ENCODE results near the gene SULT4A1. TPM values are rescaled to one million over a fixed set of nuclear protein-coding genes. Genes with fewer than 3 reads are reported as not detected.

The SULT4A1 gene
- total and polyA plus RNA-seq, 10 donors, result 0.35 to 5.1 (median 1.7) TPM

DNA sequence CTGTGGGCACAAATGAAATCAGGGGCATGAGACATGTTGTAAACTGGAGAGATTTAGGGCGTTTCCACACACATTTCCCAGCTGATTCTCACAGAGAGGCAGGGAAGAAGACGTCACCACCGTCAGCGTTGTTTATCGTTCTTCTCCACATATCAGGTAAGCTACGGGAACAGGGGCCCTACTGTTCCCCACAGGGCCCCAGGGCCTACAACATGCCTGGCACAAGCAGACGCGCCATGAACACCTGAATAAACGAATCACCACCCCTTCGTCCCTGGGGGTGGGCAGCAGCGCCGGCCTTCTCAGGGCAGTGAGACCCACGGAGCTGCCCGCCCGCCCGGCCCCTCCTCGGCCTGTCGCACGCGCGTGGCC is 50.5 kb downstream of the SULT4A1 start:
- TF ChIP-seq, protein P1, sequence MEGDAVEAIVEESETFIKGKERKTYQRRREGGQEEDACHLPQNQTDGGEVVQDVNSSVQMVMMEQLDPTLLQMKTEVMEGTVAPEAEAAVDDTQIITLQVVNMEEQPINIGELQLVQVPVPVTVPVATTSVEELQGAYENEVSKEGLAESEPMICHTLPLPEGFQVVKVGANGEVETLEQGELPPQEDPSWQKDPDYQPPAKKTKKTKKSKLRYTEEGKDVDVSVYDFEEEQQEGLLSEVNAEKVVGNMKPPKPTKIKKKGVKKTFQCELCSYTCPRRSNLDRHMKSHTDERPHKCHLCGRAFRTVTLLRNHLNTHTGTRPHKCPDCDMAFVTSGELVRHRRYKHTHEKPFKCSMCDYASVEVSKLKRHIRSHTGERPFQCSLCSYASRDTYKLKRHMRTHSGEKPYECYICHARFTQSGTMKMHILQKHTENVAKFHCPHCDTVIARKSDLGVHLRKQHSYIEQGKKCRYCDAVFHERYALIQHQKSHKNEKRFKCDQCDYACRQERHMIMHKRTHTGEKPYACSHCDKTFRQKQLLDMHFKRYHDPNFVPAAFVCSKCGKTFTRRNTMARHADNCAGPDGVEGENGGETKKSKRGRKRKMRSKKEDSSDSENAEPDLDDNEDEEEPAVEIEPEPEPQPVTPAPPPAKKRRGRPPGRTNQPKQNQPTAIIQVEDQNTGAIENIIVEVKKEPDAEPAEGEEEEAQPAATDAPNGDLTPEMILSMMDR (IDR thresholded peaks at IDR 0.05 in 8 of 11, conservative IDR thresholded peaks at IDR 0.05 in 3 of 11), result no peak
- TF ChIP-seq POLR2AphosphoS5 (IDR thresholded peaks at IDR 0.05) (no peak), POLR2A (IDR thresholded peaks at IDR 0.05) (no peak)
- Histone ChIP-seq H3K9me3 (no peaks in the 10 kb centered on the region), H3K36me3 (peaks cover 0 to 5% (median 0%) of the 10 kb centered on the region in 6 donors), H3K4me1 (peaks cover 5 to 25% (median 17%) of the 10 kb centered on the region in 6 donors), H3K27ac (peak overlapping the region; percentile 69 to 89 (median 82)), H3K27me3 (replicated peaks in 1 of 7) (no peaks in the 10 kb centered on the region), H3K4me3 (peak overlapping the region; percentile 74 to 99 (median 92))
- DNase-seq, result no peak
- 0 to 1% (median 0%) methylated on average over 9 to 21 of the region's 21 CpGs for WGBS, 5 donors
- intact Hi-C loops (cut with DNase I; ENCODE audit: low total_unique reads), result no loop called here

DNA sequence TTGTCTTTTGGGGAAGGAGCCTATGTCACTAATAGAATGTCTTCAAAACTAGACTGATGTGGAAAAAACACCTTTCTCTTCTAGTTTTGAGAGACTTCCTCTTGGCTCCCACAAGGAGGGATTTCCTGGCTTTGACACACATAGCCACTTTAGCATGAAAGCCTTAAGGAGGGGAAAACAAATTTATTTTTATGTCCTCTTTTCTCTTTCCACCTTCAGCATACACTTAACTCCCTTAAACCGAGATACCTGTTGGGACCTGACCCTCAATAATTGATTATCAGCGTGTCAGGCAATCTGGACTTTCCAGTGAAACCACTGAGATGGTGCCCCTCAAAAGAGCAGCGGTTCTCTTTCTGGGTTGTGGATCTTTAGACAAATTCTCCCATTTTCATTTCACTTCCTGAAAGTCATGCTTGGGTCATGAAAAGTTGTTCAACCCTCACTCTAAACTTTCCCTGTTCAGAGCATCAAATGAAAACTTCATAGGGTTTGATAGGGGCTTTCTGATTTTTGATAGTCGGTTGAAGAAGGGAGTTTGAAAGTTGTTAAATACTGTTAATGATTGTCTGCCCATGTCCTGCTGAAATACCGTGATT is 59.3 kb downstream of the SULT4A1 start:
- H3K36me3 ChIP-seq, result no peaks in the 10 kb centered on the region
- intact Hi-C loops (cut with DNase I; ENCODE audit: low total_unique reads), result no loop called here

DNA sequence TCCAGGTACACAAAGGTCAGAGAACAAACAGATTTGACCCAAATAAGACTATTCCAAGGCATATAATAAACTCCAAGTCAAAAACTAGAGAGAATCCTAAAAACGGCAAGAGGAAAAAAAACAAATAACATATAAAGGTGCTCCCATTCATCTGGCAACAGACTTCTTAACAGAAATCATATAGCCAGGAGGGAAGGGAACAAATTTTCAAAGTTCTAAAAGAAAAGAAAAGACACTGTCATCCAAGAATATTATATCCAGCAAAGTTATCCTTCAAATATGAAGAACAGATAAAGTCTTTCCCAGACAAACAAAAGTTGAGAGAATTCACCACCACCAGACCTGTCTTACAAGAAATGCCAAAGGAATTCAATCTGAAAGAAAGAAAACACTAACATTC is 61.3 kb downstream of the SULT4A1 start:
- Histone ChIP-seq H3K9me3 (peaks cover 4 to 28% (median 25%) of the 10 kb centered on the region in 8 donors), H3K4me1 (no peaks in the 10 kb centered on the region), H3K36me3 (no peaks in the 10 kb centered on the region), H3K4me3 (no peak overlapping the region), H3K27ac (no peak overlapping the region), H3K27me3 (replicated peaks in 1 of 7) (peaks cover 0 to 7% (median 0%) of the 10 kb centered on the region in 7 donors)
- TF ChIP-seq, protein P1 (IDR thresholded peaks at IDR 0.05 in 8 of 11, conservative IDR thresholded peaks at IDR 0.05 in 3 of 11), result no peak
- no peak for TF ChIP-seq POLR2A (IDR thresholded peaks at IDR 0.05)
- no peak for TF ChIP-seq POLR2AphosphoS5 (IDR thresholded peaks at IDR 0.05)
- 87 to 100% (median 93%) methylated on average over 1 of the region's 1 CpG for WGBS, 5 donors
- no peak for DNase-seq
- intact Hi-C loops (cut with DNase I; ENCODE audit: low total_unique reads), result no loop called here

More for the DNA sequence above, 59.3 kb downstream of the SULT4A1 start:
- WGBS, 5 donors, result 62 to 77% (median 69%) methylated on average over 5 of the region's 5 CpGs
- Histone ChIP-seq H3K27me3 (replicated peaks in 1 of 7) (peaks cover 0 to 7% (median 0%) of the 10 kb centered on the region in 7 donors), H3K9me3 (peaks cover 4 to 28% (median 25%) of the 10 kb centered on the region in 8 donors), H3K27ac (no peak overlapping the region), H3K4me3 (no peak overlapping the region), H3K4me1 (no peaks in the 10 kb centered on the region)
- TF ChIP-seq, protein P1 (IDR thresholded peaks at IDR 0.05 in 8 of 11, conservative IDR thresholded peaks at IDR 0.05 in 3 of 11), result no peak
- TF ChIP-seq POLR2AphosphoS5 (IDR thresholded peaks at IDR 0.05), result no peak
- no peak for TF ChIP-seq POLR2A (IDR thresholded peaks at IDR 0.05)
- no peak for DNase-seq

DNA sequence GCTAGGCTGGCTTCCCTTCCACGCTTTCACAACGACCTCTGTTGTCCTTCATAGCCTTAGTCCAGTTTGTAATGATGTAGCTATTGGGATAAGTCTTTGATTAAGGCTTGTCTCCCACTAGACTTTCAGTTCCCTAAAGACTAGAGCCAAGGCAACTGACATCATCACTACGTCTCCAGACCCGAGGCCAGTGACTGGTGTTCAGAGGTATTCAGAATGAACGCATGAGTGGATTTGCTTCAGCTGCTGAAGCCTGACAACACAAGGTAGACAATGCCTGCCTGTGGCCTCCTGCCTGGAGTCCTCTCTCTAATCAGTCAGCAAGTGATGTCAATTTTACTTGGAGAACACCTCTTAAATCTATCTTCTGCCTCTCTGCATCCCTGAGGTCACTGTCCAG is 63.8 kb downstream of the SULT4A1 start:
- Histone ChIP-seq H3K36me3 (no peaks in the 10 kb centered on the region), H3K4me3 (no peak overlapping the region), H3K4me1 (no peaks in the 10 kb centered on the region), H3K27ac (no peak overlapping the region), H3K9me3 (peaks cover 4 to 28% (median 25%) of the 10 kb centered on the region in 8 donors), H3K27me3 (replicated peaks in 1 of 7) (peaks cover 0 to 7% (median 0%) of the 10 kb centered on the region in 7 donors)
- TF ChIP-seq, protein P1 (IDR thresholded peaks at IDR 0.05 in 8 of 11, conservative IDR thresholded peaks at IDR 0.05 in 3 of 11), result no peak
- TF ChIP-seq POLR2AphosphoS5 (IDR thresholded peaks at IDR 0.05) (no peak), POLR2A (IDR thresholded peaks at IDR 0.05) (no peak)
- DNase-seq, result no peak
- whole genome bisulfite sequencing, 5 donors, result 63 to 76% (median 72%) methylated on average over 5 of the region's 5 CpGs
- intact Hi-C loops (cut with DNase I; ENCODE audit: low total_unique reads), result no loop called here

Measured in spleen (tissue), 11 donors.